Esophagus squamous epithelium (tissue), 4 donors: Measurements from ENCODE around the gene SCG5.

Experiments
- POLR2A ChIP-seq, 4 donors: fragments of 450-650 bp; IDR thresholded peaks; one replicate each; pipeline ENCODE4 v1.6.1; 2017; ENCODE audit warnings: antibody characterized with exemption in 4 of 4, mild to moderate bottlenecking in 4 of 4, moderate library complexity in 3 of 4
- TF ChIP-seq, protein P1 (sequence below), 6 experiments: fragments of 450-650 bp in 4 of 6; fragments of 200-600 bp in 2 of 6; sonication (generic) in 2 of 6; IDR thresholded peaks; one replicate each; pipeline ENCODE4 v1.5.1; 2016 to 2019; ENCODE audit warnings: antibody characterized with exemption in 6 of 6, mild to moderate bottlenecking in 4 of 6, moderate library complexity in 4 of 6

DNA sequence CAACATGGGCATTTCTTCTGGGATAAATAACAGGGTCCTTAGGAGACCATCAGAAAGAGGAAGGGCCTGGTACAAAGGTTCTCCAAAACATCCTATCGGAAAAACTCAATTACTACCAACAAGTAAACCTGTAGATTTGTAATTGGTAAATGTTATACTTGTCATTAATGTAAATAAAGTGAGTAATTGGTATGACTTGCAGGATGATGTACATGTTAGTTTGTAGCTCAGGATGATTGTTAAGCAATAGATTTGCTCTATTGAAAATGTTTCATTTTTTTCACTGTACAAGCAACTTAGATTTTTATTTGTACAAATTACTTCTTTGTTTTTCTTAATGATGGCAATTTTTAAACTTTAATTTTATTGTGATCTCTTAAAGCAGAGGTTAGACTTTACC is 3.8 kb upstream of the SCG5 start:
- TF ChIP-seq, protein P1, sequence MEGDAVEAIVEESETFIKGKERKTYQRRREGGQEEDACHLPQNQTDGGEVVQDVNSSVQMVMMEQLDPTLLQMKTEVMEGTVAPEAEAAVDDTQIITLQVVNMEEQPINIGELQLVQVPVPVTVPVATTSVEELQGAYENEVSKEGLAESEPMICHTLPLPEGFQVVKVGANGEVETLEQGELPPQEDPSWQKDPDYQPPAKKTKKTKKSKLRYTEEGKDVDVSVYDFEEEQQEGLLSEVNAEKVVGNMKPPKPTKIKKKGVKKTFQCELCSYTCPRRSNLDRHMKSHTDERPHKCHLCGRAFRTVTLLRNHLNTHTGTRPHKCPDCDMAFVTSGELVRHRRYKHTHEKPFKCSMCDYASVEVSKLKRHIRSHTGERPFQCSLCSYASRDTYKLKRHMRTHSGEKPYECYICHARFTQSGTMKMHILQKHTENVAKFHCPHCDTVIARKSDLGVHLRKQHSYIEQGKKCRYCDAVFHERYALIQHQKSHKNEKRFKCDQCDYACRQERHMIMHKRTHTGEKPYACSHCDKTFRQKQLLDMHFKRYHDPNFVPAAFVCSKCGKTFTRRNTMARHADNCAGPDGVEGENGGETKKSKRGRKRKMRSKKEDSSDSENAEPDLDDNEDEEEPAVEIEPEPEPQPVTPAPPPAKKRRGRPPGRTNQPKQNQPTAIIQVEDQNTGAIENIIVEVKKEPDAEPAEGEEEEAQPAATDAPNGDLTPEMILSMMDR (IDR thresholded peaks at IDR 0.05): no peak
- TF ChIP-seq POLR2A (IDR thresholded peaks at IDR 0.05): no peak
